Frontal cortex (tissue), 4 donors: ENCODE data around the gene ATRNL1. TPM values are rescaled to one million over a fixed set of nuclear protein-coding genes. Genes with fewer than 3 reads are reported as not detected.

ENCODE experiments used
- DNase-seq, 2 donors: peaks; one replicate each; pipeline ENCODE4 v3.0.0; 2012; ENCODE audit warnings: low spot score in 2 of 2
- FAIRE-seq: peaks from 2 replicates; lab custom pipeline; 2012; peaks lifted over from hg19 to GRCh38; lab: Jason Lieb, UNC
- total RNA-seq: library from RNA; depleted of rRNA; stranded (reverse); fragments of >200 nt; gene quantifications from one replicate; pipeline ENCODE4 v1.2.3, GENCODE V29; 2014
- donor health status: control.
- donor health status: control.
- donor health status: control.

The ATRNL1 gene, protein sequence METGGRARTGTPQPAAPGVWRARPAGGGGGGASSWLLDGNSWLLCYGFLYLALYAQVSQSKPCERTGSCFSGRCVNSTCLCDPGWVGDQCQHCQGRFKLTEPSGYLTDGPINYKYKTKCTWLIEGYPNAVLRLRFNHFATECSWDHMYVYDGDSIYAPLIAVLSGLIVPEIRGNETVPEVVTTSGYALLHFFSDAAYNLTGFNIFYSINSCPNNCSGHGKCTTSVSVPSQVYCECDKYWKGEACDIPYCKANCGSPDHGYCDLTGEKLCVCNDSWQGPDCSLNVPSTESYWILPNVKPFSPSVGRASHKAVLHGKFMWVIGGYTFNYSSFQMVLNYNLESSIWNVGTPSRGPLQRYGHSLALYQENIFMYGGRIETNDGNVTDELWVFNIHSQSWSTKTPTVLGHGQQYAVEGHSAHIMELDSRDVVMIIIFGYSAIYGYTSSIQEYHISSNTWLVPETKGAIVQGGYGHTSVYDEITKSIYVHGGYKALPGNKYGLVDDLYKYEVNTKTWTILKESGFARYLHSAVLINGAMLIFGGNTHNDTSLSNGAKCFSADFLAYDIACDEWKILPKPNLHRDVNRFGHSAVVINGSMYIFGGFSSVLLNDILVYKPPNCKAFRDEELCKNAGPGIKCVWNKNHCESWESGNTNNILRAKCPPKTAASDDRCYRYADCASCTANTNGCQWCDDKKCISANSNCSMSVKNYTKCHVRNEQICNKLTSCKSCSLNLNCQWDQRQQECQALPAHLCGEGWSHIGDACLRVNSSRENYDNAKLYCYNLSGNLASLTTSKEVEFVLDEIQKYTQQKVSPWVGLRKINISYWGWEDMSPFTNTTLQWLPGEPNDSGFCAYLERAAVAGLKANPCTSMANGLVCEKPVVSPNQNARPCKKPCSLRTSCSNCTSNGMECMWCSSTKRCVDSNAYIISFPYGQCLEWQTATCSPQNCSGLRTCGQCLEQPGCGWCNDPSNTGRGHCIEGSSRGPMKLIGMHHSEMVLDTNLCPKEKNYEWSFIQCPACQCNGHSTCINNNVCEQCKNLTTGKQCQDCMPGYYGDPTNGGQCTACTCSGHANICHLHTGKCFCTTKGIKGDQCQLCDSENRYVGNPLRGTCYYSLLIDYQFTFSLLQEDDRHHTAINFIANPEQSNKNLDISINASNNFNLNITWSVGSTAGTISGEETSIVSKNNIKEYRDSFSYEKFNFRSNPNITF (N-terminal part only)
- 909 TPM for total RNA-seq

GRCh38 chr10:115093286-115093775 is at the start of gene ATRNL1:
Gene ATRNL1, plus strand, starts transcription at chr10:115093365. Its CDS starts 386 bp downstream, at chr10:115093751.
- FAIRE-seq (no peak), DNase-seq (peak; percentile 49 to 60)

DNA sequence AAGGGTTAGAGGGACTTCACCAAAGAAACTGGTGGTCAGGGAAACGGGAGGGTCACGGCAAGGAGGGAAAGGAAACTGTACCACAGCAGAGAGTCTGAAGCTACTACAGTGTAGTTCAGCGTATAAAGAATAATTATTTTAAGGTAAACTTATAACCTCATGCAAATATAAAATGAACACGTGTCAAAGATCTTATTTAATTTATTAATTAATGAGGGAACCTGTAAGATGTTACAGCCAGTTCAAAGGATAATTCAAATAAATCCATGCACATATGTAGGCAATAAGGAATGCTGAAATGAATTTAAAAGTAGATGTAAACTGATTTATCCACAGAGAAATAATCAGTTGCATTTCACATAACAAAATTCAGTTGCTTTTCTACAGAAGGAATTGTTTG is 49.4 kb upstream of the ATRNL1 start:
- DNase-seq (no peak), FAIRE-seq (no peak)

GRCh38 chr10:115044891-115045290 is 48.3 kb upstream of the ATRNL1 start:
- DNase-seq (no peak), FAIRE-seq (no peak)

DNA sequence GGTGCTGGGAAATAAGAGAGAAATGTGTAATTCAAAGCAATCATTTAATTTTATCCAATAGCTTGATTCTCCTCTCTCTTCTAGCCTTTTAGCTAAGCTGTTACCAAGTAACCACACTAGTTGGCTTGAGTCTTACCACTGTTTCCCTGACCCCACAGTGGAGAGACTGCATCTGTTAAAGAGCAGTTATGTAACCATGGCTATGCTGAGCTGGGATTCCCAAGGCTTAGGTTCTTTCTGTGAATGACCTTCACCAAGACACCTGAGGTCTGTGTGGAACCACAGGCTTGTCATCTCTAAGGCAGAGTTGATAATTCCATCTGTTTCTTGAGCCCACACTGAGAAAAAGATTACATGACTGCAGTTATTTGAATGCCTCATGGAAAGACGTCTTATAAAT is 47.7 kb upstream of the ATRNL1 start:
- FAIRE-seq (no peak), DNase-seq (no peak)

DNA sequence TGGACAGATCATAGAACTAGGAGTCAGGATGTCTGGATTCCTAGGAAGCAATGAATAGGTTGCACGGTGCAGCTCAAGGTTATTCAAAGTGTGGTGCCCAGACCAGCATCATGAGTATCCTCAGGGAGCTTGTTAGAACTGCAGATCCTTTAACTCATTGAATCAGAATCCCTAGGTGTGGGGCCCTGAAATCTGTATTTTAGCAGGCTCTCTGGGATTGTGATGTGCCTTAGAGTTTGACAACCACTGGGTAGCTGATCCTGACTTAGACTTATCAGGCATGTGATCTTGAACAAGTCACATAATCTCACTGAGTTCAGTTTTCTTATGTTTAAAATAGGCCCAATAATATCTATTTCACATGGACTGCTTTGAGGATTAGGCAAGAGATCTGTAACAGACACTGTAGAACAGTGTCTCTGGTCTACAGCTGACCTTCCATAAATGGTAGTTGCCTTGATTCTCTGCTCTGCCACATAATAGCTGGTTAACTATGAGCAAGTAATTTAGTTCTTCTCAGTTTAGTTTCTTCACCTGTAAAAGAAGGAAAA is 46.4 kb upstream of the ATRNL1 start:
- DNase-seq (no peak), FAIRE-seq (no peak)

DNA sequence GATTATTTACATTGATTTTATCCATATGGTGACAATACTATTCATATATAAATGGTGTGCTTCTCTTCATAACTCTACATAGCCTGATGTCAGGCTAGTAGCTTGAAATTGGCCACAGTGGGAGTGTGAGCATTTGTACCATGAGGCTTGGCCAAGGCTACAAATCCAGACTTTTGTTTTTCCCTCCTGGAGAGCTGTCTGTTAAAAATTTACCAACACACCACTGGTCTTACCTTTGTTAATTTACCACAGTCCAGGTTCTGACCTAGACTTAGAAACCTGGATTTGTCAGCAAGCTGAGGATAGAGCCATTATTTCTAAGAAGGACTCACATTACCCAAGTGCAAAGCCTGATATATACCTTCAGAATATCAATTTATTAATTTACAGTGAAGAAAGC is 45.5 kb upstream of the ATRNL1 start:
- no peak for FAIRE-seq
- no peak for DNase-seq

- no peak for FAIRE-seq
Observed at GRCh38 chr10:115049318-115049717, 43.8 kb upstream of the ATRNL1 start.

GRCh38 chr10:115049960-115050359 is 43.2 kb upstream of the ATRNL1 start:
- FAIRE-seq: no peak
- DNase-seq: no peak

More at GRCh38 chr10:115049318-115049717, 43.8 kb upstream of the ATRNL1 start:
- DNase-seq: no peak

DNA sequence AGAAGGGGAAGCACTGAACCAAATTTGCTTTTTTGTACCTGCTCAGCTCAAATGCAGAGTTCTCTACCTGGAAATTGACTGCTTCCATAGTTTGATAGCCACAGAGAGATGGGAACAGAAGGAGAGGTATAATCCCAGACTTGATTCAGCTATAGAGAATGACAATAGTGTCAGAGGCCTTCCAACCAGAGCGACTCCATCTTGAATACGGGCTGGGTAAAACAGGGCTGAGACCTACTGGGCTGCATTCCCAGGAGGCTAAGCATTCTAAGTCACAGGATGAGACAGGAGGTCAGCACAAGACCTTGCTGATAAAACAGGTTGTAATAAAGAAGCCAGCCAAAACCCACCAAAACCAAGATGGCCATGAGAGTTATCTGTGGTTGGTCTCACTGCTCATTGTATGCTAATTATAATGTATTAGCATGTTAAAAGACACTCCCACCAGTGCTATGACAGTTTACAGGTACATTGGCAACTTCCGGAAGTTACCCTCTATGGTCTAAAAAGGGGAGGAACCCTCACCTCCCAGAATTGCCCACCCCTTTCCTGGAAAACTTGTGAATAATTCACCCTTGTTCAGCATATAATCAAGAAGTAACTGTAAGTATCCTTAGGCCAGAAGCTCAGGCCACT is 42.7 kb upstream of the ATRNL1 start:
- FAIRE-seq: no peak
- no peak for DNase-seq

- FAIRE-seq (no peak), DNase-seq (no peak)
Observed at GRCh38 chr10:115051216-115051615, 41.9 kb upstream of the ATRNL1 start.

GRCh38 chr10:115052226-115052625 is 40.9 kb upstream of the ATRNL1 start:
- DNase-seq (no peak), FAIRE-seq (no peak)

DNA sequence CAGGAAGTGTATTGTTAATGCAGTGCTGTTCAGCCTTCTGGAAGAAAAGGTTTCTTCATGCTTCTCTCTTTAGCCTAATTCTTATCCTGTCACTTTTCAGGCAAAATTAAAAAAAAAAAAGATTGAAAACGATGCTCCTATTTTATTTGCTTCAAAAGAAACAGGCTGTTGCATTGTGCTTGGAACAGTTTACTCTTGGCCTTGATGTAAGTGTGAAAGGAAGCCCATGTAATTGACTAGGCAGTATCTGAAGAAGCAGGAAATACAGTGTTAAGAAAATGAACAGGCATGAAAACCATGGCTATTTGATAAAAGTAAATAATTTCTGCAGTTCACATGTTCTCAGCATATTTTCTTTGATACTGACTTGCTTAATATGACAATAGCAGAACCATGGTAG is 40.4 kb upstream of the ATRNL1 start:
- FAIRE-seq (no peak), DNase-seq (no peak)

DNA sequence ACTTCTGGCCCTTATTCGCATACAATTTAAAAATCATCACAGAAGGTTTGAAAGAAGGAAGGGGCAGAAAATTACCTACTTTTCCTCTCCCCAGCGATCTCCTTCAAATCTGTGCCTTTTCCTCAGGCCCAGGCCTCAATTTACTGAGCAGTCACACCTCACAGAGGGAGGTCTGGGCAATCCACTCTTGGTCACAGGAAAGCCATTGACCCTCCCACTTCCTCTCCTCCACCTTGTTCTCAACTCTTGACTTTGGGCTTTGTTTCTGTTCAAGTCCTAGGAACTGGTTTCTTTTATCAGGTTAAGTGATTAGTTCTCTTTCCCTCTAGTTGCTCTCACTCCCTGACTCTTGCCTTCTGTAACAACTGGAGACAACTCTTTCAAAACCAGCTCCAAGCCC is 37.0 kb upstream of the ATRNL1 start:
- FAIRE-seq (no peak), DNase-seq (no peak)

DNA sequence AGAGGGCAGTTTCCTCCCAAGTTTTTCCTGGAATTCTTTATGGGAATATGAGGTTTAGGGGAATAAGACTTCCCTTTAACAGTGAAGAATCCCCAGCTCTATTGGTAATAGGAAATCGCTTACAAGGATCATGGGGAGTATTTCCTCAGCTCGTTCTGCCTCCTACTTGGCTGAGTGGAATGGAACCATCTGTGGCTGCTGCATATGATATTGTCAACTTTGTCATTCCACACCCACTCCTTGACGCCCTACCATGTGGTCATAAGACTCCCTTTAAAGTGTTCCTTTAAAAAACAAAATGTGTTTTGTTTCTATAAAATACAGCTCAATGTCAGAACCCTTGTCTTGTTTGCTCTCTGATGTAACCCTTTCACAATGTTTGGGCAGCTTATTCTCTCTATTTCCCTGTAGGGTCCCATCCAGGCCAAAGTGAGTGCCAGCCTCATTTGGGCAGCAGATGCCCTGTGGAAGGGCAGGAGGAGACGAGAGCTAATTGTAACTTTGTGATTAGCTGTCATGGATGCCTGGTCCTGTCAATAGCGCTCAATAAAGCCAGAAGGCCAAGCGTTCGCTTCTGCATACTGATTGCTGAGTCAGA is 33.8 kb upstream of the ATRNL1 start:
- no peak for FAIRE-seq
- DNase-seq: no peak

DNA sequence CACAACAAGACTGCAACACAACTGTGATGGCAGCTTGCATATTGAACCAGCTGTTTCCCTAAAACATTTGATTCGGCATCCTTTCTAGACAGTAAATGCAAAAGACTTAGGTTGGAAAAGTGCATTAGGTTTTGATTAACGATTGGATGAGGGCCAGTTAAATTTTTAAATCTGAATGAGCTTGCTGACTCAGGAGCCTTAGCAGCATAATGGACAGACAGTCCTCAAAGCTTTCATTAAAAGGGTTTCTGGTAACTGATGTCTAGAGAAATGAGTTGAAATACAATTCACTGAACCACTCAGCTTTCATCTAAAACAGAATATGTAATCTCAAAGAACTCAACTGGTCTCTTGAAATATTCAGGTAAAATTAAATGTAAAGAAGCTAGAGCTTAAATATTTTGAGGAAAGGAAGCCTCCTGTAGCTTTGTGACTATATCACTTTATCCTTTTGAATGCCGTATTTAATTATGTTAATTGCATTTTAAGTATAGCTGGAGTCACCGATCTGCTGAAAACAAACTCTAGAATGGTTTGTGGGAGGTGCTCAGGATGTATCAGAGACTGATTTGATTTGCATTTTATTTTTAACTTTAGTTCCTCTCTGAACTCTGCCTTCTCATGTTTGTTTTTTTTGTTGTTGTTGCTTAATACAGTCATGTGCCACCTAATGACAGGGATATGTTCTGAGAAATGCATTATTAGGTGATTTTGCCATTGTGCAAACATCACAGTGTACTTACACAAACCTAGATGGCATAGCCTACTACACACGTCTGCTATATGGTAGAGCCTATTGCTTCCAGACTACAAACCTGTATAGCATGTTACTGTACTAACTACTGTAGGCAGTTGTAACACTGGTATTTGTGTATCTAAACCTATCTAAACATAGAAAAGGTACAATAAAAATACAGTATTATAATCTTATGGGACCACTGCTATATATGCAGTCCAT is 29.2 kb upstream of the ATRNL1 start:
- FAIRE-seq: no peak
- no peak for DNase-seq

- FAIRE-seq (no peak), DNase-seq (no peak)
Observed at GRCh38 chr10:115065801-115066200, 27.4 kb upstream of the ATRNL1 start.

- FAIRE-seq (no peak), DNase-seq (no peak)
Observed at GRCh38 chr10:115066528-115066927, 26.6 kb upstream of the ATRNL1 start.

GRCh38 chr10:115073796-115074195 is 19.4 kb upstream of the ATRNL1 start:
- no peak for DNase-seq
- FAIRE-seq: no peak
